SK-N-SH (cell line): ENCODE data around the gene GRIP1. TPM values are rescaled to one million over a fixed set of nuclear protein-coding genes. Genes with fewer than 3 reads are reported as not detected.

Experiments
- CTCF ChIA-PET: fragments of 300-600, 350-600 bp; formaldehyde crosslinking; extraction: SDS; loops from one replicate; lab custom pipeline; 2021; lab: Yijun Ruan, JAX
- POLR2A ChIA-PET: fragments of 350-600 bp; sonication (Branson Sonifier 250); formaldehyde crosslinking; extraction: SDS; loops from one replicate; lab custom pipeline; 2020; ENCODE audit warnings: antibody characterized with exemption, inconsistent platforms; lab: Yijun Ruan, JAX
- DNase-seq: peaks from one replicate; pipeline ENCODE4 v3.0.0; 2012
- H2AFZ ChIP-seq: fragments of 200-600 bp; sonication (generic); 2 replicates; pipeline ENCODE4 v1.8.1; 2016; ENCODE audit warnings: antibody characterized with exemption, mild to moderate bottlenecking, low read depth
- H3F3A ChIP-seq: fragments of 200-600 bp; sonication (generic); replicated peaks from 2 replicates; pipeline ENCODE3; 2016; ENCODE audit warnings: antibody characterized with exemption, mild to moderate bottlenecking; ENCODE audit not compliant: insufficient read depth
- H3K27ac ChIP-seq, 2 experiments: fragments of 200-500 bp in 1 of 2; fragments of 200-600 bp in 1 of 2; sonication (Bioruptor generic) in 1 of 2; sonication (generic), shearing (Covaris generic) in 1 of 2; 2 replicates each; pipeline versions ENCODE4 v1.5.1 to v1.6.1; 2014 to 2016; ENCODE audit warnings: low read depth in 2 of 2, inconsistent platforms in 1 of 2, low read length in 1 of 2, mild to moderate bottlenecking in 1 of 2, mixed read lengths in 1 of 2
- H3K27me3 ChIP-seq: fragments of 200-600 bp; sonication (generic), shearing (Covaris generic); 2 replicates; pipeline ENCODE4 v1.6.1; 2016; ENCODE audit warnings: mixed run types; ENCODE audit not compliant: insufficient read depth
- H3K36me3 ChIP-seq, 2 experiments: fragments of 200-500 bp in 1 of 2; fragments of 200-600 bp in 1 of 2; sonication (Bioruptor generic) in 1 of 2; sonication (generic) in 1 of 2; replicated peaks in 1 of 2; 2 replicates each; pipeline versions ENCODE3 to v1.5.1; 2014 to 2016; ENCODE audit warnings: low read length in 1 of 2, mild to moderate bottlenecking in 1 of 2; ENCODE audit not compliant: insufficient read depth in 2 of 2, control insufficient read depth in 1 of 2
- H3K4me1 ChIP-seq, 2 experiments: fragments of 200-500 bp in 1 of 2; fragments of 200-600 bp in 1 of 2; sonication (Bioruptor generic) in 1 of 2; sonication (generic), shearing (Covaris generic) in 1 of 2; 2 replicates each; pipeline versions ENCODE4 v1.5.1 to v1.6.1; 2014 to 2016; ENCODE audit warnings: low read depth in 1 of 2, low read length in 1 of 2, mixed run types in 1 of 2; ENCODE audit not compliant: insufficient read depth in 2 of 2, control insufficient read depth in 1 of 2
- H3K4me2 ChIP-seq: fragments of 200-600 bp; sonication (generic), shearing (Covaris generic); 2 replicates; pipeline ENCODE4 v1.6.1; 2017; ENCODE audit warnings: mixed run types
- H3K4me3 ChIP-seq, 2 experiments: fragments of 200-500 bp in 1 of 2; fragments of 200-600 bp in 1 of 2; sonication (Bioruptor generic) in 1 of 2; sonication (generic), shearing (Covaris generic) in 1 of 2; 2 replicates each; pipeline versions ENCODE4 v1.5.1 to v1.8.1; 2014 to 2016; ENCODE audit warnings: low read depth in 2 of 2, inconsistent platforms in 1 of 2, low read length in 1 of 2, mild to moderate bottlenecking in 1 of 2, mixed read lengths in 1 of 2, moderate library complexity in 1 of 2
- H3K79me2 ChIP-seq: fragments of 200-600 bp; sonication (generic); 2 replicates; pipeline ENCODE4 v1.8.1; 2017; ENCODE audit warnings: mild to moderate bottlenecking; ENCODE audit not compliant: insufficient read depth
- H3K9ac ChIP-seq: fragments of 200-600 bp; sonication (generic); 2 replicates; pipeline ENCODE4 v1.6.1; 2017; ENCODE audit warnings: mixed run types
- H3K9me2 ChIP-seq: fragments of 200-600 bp; sonication (generic); 2 replicates; pipeline ENCODE4 v1.6.1; 2017; ENCODE audit warnings: mixed run types
- H3K9me3 ChIP-seq: fragments of 200-600 bp; sonication (generic); 2 replicates; pipeline ENCODE4 v1.6.1; 2017; ENCODE audit warnings: mixed run types, mild to moderate bottlenecking, moderate library complexity
- H4K20me1 ChIP-seq: fragments of 200-600 bp; sonication (generic); 2 replicates; pipeline ENCODE4 v1.6.1; 2017; ENCODE audit warnings: mild to moderate bottlenecking, mixed run types; ENCODE audit not compliant: insufficient read depth
- CHD2 ChIP-seq: fragments of 150-350 bp; IDR thresholded peaks from 2 replicates; pipeline ENCODE4 v1.6.1; 2018; ENCODE audit warnings: low read length; ENCODE audit not compliant: partially characterized antibody
- CTCF ChIP-seq: fragments of 200-600 bp; sonication (generic); IDR thresholded peaks from 2 replicates; pipeline ENCODE4 v1.6.1; 2017; ENCODE audit warnings: antibody characterized with exemption, mild to moderate bottlenecking, moderate library complexity
- EP300 ChIP-seq, 2 experiments: IDR thresholded peaks; 2 replicates each; pipeline versions ENCODE4 v1.4.0 to v1.6.1; 2012; ENCODE audit warnings: borderline replicate concordance in 1 of 2, low read depth in 1 of 2, low read length in 1 of 2
- EZH2phosphoT487 ChIP-seq: fragments of 200-600 bp; sonication (generic); IDR thresholded peaks from 2 replicates; pipeline ENCODE4 v1.6.1; 2017; ENCODE audit warnings: low read depth, mixed run types, mild to moderate bottlenecking, antibody characterized with exemption, moderate library complexity, borderline replicate concordance
- GABPA ChIP-seq: IDR thresholded peaks from 2 replicates; pipeline ENCODE4 v1.4.0; 2012; ENCODE audit warnings: low read depth, mild to moderate bottlenecking
- GATA2 ChIP-seq: sonication (generic); formaldehyde crosslinking; IDR thresholded peaks from 2 replicates; pipeline ENCODE4 v1.5.0; 2020; ENCODE audit warnings: mild to moderate bottlenecking, missing genetic modification reagents
- IRF3 ChIP-seq: fragments of 150-350 bp; IDR thresholded peaks from 2 replicates; pipeline ENCODE4 v1.6.1; 2016; ENCODE audit warnings: mild to moderate bottlenecking, low read depth, low read length
- JUND ChIP-seq: IDR thresholded peaks from 2 replicates; pipeline ENCODE4 v1.4.0; 2012
- MAX ChIP-seq: IDR thresholded peaks from 2 replicates; pipeline ENCODE4 v1.4.0; 2012; ENCODE audit warnings: low read depth
- MEF2A ChIP-seq: IDR thresholded peaks from 2 replicates; pipeline ENCODE4 v1.4.0; 2012; ENCODE audit warnings: low read depth, borderline replicate concordance
- NFIC ChIP-seq: IDR thresholded peaks from 2 replicates; pipeline ENCODE4 v1.4.0; 2012; ENCODE audit warnings: borderline replicate concordance
- NRF1 ChIP-seq: IDR thresholded peaks from 2 replicates; pipeline ENCODE4 v1.6.1; 2012; ENCODE audit warnings: low read depth, mild to moderate bottlenecking, low read length
- PBX3 ChIP-seq: IDR thresholded peaks from 2 replicates; pipeline ENCODE4; 2012
- RXRA ChIP-seq: IDR thresholded peaks from 2 replicates; pipeline ENCODE4 v1.4.0; 2012; ENCODE audit warnings: low read depth, mild to moderate bottlenecking, borderline replicate concordance
- TCF12 ChIP-seq: IDR thresholded peaks from 2 replicates; pipeline ENCODE4 v1.4.0; 2012
- USF2 ChIP-seq: fragments of 150-350 bp; IDR thresholded peaks from 2 replicates; pipeline ENCODE4 v1.6.1; 2017; ENCODE audit warnings: antibody characterized with exemption, low read length, low read depth, borderline replicate concordance
- WGBS: methylation state at CpG from one replicate; pipeline ENCODE4 v1.1.6; 2017; ENCODE audit warnings: low lambda C conversion rate; 5-methylcytosine and 5-hydroxymethylcytosine counted together
- polyA plus RNA-seq, 3 experiments: library from polyadenylated mRNA; depleted of rRNA; stranded (reverse); fragments of >200 nt; gene quantifications; 2 replicates each; pipeline ENCODE4 v1.2.3, GENCODE V29; 2012

GRIP1 gene
- polyA plus RNA-seq, 1 of the 3 experiments (the other 2 are of a cell fraction): 0.07 TPM

- Histone ChIP-seq H3K27ac (no peak overlapping the region), H3F3A (no peaks in the 10 kb centered on the region), H3K27me3 (no peaks in the 10 kb centered on the region), H4K20me1 (no peaks in the 10 kb centered on the region), H3K4me2 (no peak overlapping the region), H3K4me1 (no peaks in the 10 kb centered on the region), H3K4me3 (no peak overlapping the region), H3K9ac (no peak overlapping the region), H3K79me2 (no peaks in the 10 kb centered on the region), H3K9me2 (no peaks in the 10 kb centered on the region), H3K9me3 (no peaks in the 10 kb centered on the region), H3K36me3 (no peaks in the 10 kb centered on the region), H2AFZ (no peak overlapping the region)
- ChIA-PET POLR2A (no interaction called here), CTCF (interaction anchor here (3.0 kb wide), 1 partner anchor 8 kb away, joined by 9 read pairs; no protein-coding TSS in a partner anchor)
- DNase-seq: no peak
- TF ChIP-seq MAX (no peak), JUND (no peak), CTCF (no peak), USF2 (no peak), PBX3 (no peak), TCF12 (no peak), MEF2A (no peak), GATA2 (CRISPR knock-in tag) (no peak)
- WGBS: 17% methylated on average over 3 of the region's 3 CpGs
These were observed 38.3 kb upstream of the GRIP1 start for GRCh38 chr12:66717036-66717673.

GRCh38 chr12:66716522-66716921 lies 37.6 kb upstream of the GRIP1 start:
- no peak for DNase-seq
- ChIA-PET POLR2A (no interaction called here), CTCF (no interaction called here)
- Histone ChIP-seq H3K4me2 (no peak overlapping the region), H3F3A (no peaks in the 10 kb centered on the region), H3K27ac (no peak overlapping the region), H3K36me3 (no peaks in the 10 kb centered on the region), H3K9me3 (no peaks in the 10 kb centered on the region), H3K27me3 (no peaks in the 10 kb centered on the region), H3K79me2 (no peaks in the 10 kb centered on the region), H3K9ac (no peak overlapping the region), H2AFZ (no peak overlapping the region), H4K20me1 (no peaks in the 10 kb centered on the region), H3K9me2 (no peaks in the 10 kb centered on the region), H3K4me3 (no peak overlapping the region), H3K4me1 (no peaks in the 10 kb centered on the region)
- WGBS: 0% methylated on average over 1 of the region's 1 CpG
- TF ChIP-seq CHD2 (no peak), GABPA (no peak), IRF3 (no peak), EZH2phosphoT487 (no peak), RXRA (no peak), NRF1 (no peak), NFIC (no peak), EP300 (IDR thresholded peaks at IDR 0.05; ENCODE audit: borderline replicate concordance in 1 of 2, low read depth in 1 of 2, low read length in 1 of 2) (no peak)
